GM21786 (cell line): Measurements from ENCODE around the gene ZNF709.
"Not testable (repeated sequence)": the region's sequence is repeated elsewhere in the genome, so short reads cannot be mapped to it uniquely, and the experiment has no call there.

ENCODE experiments used
- ATAC-seq: cut with Tn5 transposase; IDR thresholded peaks from one replicate; pipeline ENCODE4 v1.9.1; 2021; ENCODE audit not compliant: unreplicated experiment

ZNF709 gene

GRCh38 chr19:12484371-12485051, at the start of gene ZNF709:
Gene ZNF709 (minus strand): TSS chr19:12484816. CDS start chr19:12484657, 159 bp downstream.
- ATAC-seq = peak; percentile 91

- no peak for ATAC-seq
Measured at GRCh38 chr19:12527034-12527836, 42.6 kb upstream of the ZNF709 start.

- no peak for ATAC-seq
Measured at GRCh38 chr19:12526542-12526941, 41.9 kb upstream of the ZNF709 start.

- ATAC-seq = no peak
Measured at GRCh38 chr19:12521996-12522395, 37.4 kb upstream of the ZNF709 start.

- no peak for ATAC-seq
Measured at GRCh38 chr19:12513531-12514061, 29.0 kb upstream of the ZNF709 start.

- ATAC-seq = no peak
Measured at GRCh38 chr19:12497032-12497431, 12.4 kb upstream of the ZNF709 start.

- ATAC-seq = no peak
Measured at GRCh38 chr19:12496480-12496879, 11.9 kb upstream of the ZNF709 start.

- peak; percentile 97 for ATAC-seq
Measured at GRCh38 chr19:12495002-12495802, 10.6 kb upstream of the ZNF709 start.

- ATAC-seq = no peak
Measured at GRCh38 chr19:12494260-12494860, 9.7 kb upstream of the ZNF709 start.

- ATAC-seq = not testable (repeated sequence)
Measured at GRCh38 chr19:12486265-12486783, 1.7 kb upstream of the ZNF709 start.

- no peak for ATAC-seq
Measured at GRCh38 chr19:12485571-12485970, 955 bp upstream of the ZNF709 start.

GRCh38 chr19:12485052-12485416, 418 bp upstream of the ZNF709 start:
- no peak for ATAC-seq

GRCh38 chr19:12484011-12484370, 625 bp downstream of the ZNF709 start:
- no peak for ATAC-seq

- ATAC-seq = no peak
Measured at GRCh38 chr19:12482509-12482886, 2.1 kb downstream of the ZNF709 start.

GRCh38 chr19:12481781-12482508, 2.7 kb downstream of the ZNF709 start:
- no peak for ATAC-seq

- ATAC-seq = no peak
Measured at GRCh38 chr19:12478234-12478941, 6.2 kb downstream of the ZNF709 start.

- not testable (repeated sequence) for ATAC-seq
Measured at GRCh38 chr19:12467651-12468050, 17.0 kb downstream of the ZNF709 start.

GRCh38 chr19:12465211-12465610, 19.4 kb downstream of the ZNF709 start:
- no peak for ATAC-seq

- no peak for ATAC-seq
Measured at GRCh38 chr19:12464769-12465168, 19.8 kb downstream of the ZNF709 start.
